Ureter (tissue), 1 donor: ENCODE measurements around the gene HUS1B. TPM values are rescaled to one million over a fixed set of nuclear protein-coding genes. Genes with fewer than 3 reads are reported as not detected.
"Not testable (repeated sequence)": the region's sequence is repeated elsewhere in the genome, so short reads cannot be mapped to it uniquely, and the experiment has no call there.

Source experiments
- DNase-seq: peaks from one replicate; pipeline ENCODE4 v3.0.0-alpha.2; 2020; ENCODE audit warnings: low spot score
- total RNA-seq: library from RNA; stranded (reverse); gene quantifications from one replicate; pipeline ENCODE4 v1.2.4, GENCODE V29; 2023
- donor health status: DM: yes; HTN: yes; CAD: no.

Gene HUS1B
- total RNA-seq, 1 donor from 2014 or later, result 1.9 TPM

GRCh38 chr6:679282-679681 is 22.4 kb upstream of the HUS1B start:
- no peak for DNase-seq

GRCh38 chr6:678520-678919 is 21.6 kb upstream of the HUS1B start:
- DNase-seq, result no peak

GRCh38 chr6:677919-678318 is 21.0 kb upstream of the HUS1B start:
- DNase-seq, result no peak

GRCh38 chr6:674956-675355 is 18.1 kb upstream of the HUS1B start:
- DNase-seq, result no peak

- no peak for DNase-seq
Observed at GRCh38 chr6:674406-674805, 17.5 kb upstream of the HUS1B start.

- no peak for DNase-seq
Observed at GRCh38 chr6:667253-667927, 10.5 kb upstream of the HUS1B start.

GRCh38 chr6:665403-666267 is 8.7 kb upstream of the HUS1B start:
- no peak for DNase-seq

- DNase-seq, result not testable (repeated sequence)
Observed at GRCh38 chr6:663788-664187, 6.9 kb upstream of the HUS1B start.

GRCh38 chr6:659716-660581 is 3.0 kb upstream of the HUS1B start:
- DNase-seq, result no peak

GRCh38 chr6:658244-658643 is 1.3 kb upstream of the HUS1B start:
- no peak for DNase-seq

GRCh38 chr6:657743-658142 is 843 bp upstream of the HUS1B start:
- no peak for DNase-seq

- no peak for DNase-seq
Observed at GRCh38 chr6:654136-654535, 2.8 kb downstream of the HUS1B start.

GRCh38 chr6:652865-653264 is 4.0 kb downstream of the HUS1B start:
- no peak for DNase-seq

- no peak for DNase-seq
Observed at GRCh38 chr6:650098-650497, 6.8 kb downstream of the HUS1B start.

GRCh38 chr6:642805-643204 is 14.1 kb downstream of the HUS1B start:
- DNase-seq, result no peak

- no peak for DNase-seq
Observed at GRCh38 chr6:641225-641985, 15.5 kb downstream of the HUS1B start.

- DNase-seq, result no peak
Observed at GRCh38 chr6:636488-636887, 20.4 kb downstream of the HUS1B start.

GRCh38 chr6:635233-635632 is 21.7 kb downstream of the HUS1B start:
- no peak for DNase-seq

GRCh38 chr6:633611-634010 is 23.3 kb downstream of the HUS1B start:
- DNase-seq, result no peak

GRCh38 chr6:628766-629165 is 28.1 kb downstream of the HUS1B start:
- no peak for DNase-seq

GRCh38 chr6:626236-626635 is 30.7 kb downstream of the HUS1B start:
- no peak for DNase-seq

GRCh38 chr6:624979-625378 is 31.9 kb downstream of the HUS1B start:
- no peak for DNase-seq
